Motor neuron (in vitro differentiated cells): ENCODE data around the gene ATP8B4. TPM values are rescaled to one million over a fixed set of nuclear protein-coding genes. Genes with fewer than 3 reads are reported as not detected.

Experiments
- ATAC-seq, 8 experiments: fragments of 200-7000 bp; cut with Tn5 transposase; replicated peaks in 6 of 8; 2 replicates each; pipeline ENCODE4 v1.8.0; 2021; ENCODE audit warnings: mild to moderate bottlenecking in 8 of 8, moderate library complexity in 8 of 8
- H3K27ac ChIP-seq, 2 donors: fragments of 250-450 bp; sonication (Bioruptor Pico); 2 replicates each; pipeline ENCODE4 v1.9.0; 2021; ENCODE audit warnings: antibody characterized with exemption in 2 of 2, mild to moderate bottlenecking in 2 of 2, moderate library complexity in 1 of 2
- H3K4me1 ChIP-seq, 2 donors: fragments of 250-450 bp; sonication (Bioruptor Pico); replicated peaks in 1 of 2; 2 replicates each; pipeline ENCODE4 v1.6.1; 2021; ENCODE audit warnings: antibody characterized with exemption in 2 of 2, mild to moderate bottlenecking in 2 of 2, moderate library complexity in 1 of 2
- H3K4me3 ChIP-seq, 5 donors: fragments of 250-450 bp; sonication (Bioruptor Pico); 2 replicates each; pipeline ENCODE4 v1.9.0; 2021; ENCODE audit warnings: antibody characterized with exemption in 5 of 5, mild to moderate bottlenecking in 5 of 5, moderate library complexity in 4 of 5
- WGBS, 10 experiments: fragments of 450-650 bp; shearing (Covaris generic); methylation state at CpG; one replicate each; pipeline ENCODE4 v1.0.0; 2022; 5-methylcytosine and 5-hydroxymethylcytosine counted together
- in situ Hi-C, 9 experiments: fragments of 400-800 bp; cut with MboI; loops; one replicate each; pipeline ENCODE4 v1.15.0; 2021; ENCODE audit warnings: low sequenced_read_pairs in 9 of 9, low pct_unique_long_range_greater_than_20kb in 2 of 9; ENCODE audit not compliant: unreplicated experiment in 9 of 9
- total RNA-seq, 8 experiments: library from RNA; unstranded; fragments of 300-600 nt; gene quantifications; 2 replicates each; pipeline versions ENCODE4 v1.2.3 to v1.2.4, GENCODE V29; 2022

ATP8B4 gene
- total RNA-seq, 8 experiments from 2014 or later, result 0.22 to 2.2 (median 1.1) TPM

DNA sequence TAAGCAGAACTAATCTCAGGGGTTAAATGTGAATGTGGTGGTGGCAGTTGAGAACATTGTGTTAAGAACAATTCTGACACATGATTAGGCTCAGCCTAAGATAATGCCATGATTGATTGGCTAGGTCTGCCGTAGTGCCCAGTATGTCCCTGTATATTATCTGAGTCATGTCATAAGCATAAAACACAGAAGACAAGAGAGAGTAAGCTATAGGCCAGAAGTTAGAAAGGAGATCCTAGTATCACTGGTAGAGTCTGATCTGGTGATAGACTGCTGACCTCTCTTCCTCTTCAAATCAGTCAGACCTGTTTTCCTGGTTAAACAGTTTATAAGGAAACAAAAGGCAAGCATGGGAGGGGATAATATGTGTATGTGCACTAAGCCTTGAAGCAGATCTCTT is 30.1 kb upstream of the ATP8B4 start:
- in situ Hi-C loops, result loop anchor here in 6 of 9 experiments (10.0 to 25.0 kb wide), 4 partner anchors 274 to 1787 kb away; no protein-coding TSS in a partner anchor
- no peaks in the 10 kb centered on the region for H3K4me1 ChIP-seq
- peak in 1 of 8 experiments; percentile 31 for ATAC-seq
- WGBS, 10 experiments, result 0 to 86% (median 59%) methylated on average over 1 of the region's 1 CpG; no CpG with 5 or more reads in 2 of the 10 experiments
- no peak overlapping the region for H3K27ac ChIP-seq
- no peak overlapping the region for H3K4me3 ChIP-seq

DNA sequence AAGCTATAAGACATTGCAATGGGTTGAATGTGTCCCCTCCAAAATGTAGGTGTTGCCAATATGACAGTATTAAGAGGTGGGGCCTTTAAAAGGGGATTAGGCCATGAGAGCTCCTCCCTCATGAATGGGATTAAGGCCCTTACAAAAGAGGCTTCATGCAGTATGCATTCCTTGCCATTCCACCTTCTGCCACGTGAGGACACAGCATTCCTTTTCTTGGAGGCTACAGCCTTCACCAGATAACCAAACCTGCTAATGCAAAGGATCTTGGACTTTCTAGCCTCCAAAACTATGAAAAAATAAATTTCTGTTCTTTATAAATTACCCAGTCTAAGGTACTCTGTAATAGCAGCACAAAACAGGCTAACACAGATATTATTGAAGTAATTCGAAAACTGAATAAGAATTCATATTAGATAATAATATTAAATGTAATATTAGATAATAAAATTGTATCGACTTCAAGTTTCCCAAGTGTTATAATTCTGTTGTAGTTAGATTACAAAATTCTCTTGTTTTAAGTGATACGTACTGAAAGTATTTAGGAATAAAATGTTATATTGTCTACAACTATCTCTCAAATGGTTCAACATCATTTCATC is 29.4 kb upstream of the ATP8B4 start:
- in situ Hi-C loops, result loop anchor here in 6 of 9 experiments (10.0 to 25.0 kb wide), 4 partner anchors 274 to 1786 kb away; no protein-coding TSS in a partner anchor
- ATAC-seq, result peak in 6 of 8 experiments; percentile 32 to 91 (median 81)
- Histone ChIP-seq H3K4me1 (no peaks in the 10 kb centered on the region), H3K27ac (no peak overlapping the region), H3K4me3 (no peak overlapping the region)
- 0 to 100% (median 95%) methylated on average over 1 to 4 of the region's 4 CpGs for WGBS, 10 experiments

DNA sequence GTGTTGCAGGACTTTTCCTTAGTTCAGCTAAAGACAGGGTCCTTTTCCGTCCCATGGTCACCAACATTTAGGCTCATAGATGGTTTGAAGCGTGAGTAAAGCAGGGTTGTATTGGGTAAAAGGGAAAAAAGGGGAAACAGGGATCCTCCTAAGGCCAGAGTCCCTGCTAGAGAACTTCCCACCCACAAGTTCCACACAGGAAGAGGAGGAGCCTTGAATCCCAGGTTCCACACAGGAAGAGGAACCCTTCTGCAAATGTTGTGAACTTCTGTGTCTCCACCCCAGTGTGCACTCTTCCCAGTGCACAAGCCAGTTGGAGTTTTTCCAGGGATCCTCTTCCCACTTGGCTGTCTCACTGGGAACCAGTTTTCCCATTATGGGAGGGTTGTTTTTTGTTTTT is 27.6 kb upstream of the ATP8B4 start:
- H3K4me1 ChIP-seq, result no peaks in the 10 kb centered on the region
- ATAC-seq, result no peak
- H3K27ac ChIP-seq, result no peak overlapping the region
- in situ Hi-C loops, result loop anchor here in 6 of 9 experiments (10.0 to 25.0 kb wide), 4 partner anchors 272 to 1784 kb away; no protein-coding TSS in a partner anchor
- 67 to 100% (median 92%) methylated on average over 1 to 2 of the region's 2 CpGs; no CpG with 5 or more reads in 2 of the 10 experiments for WGBS, 10 experiments
- H3K4me3 ChIP-seq, result no peak overlapping the region

DNA sequence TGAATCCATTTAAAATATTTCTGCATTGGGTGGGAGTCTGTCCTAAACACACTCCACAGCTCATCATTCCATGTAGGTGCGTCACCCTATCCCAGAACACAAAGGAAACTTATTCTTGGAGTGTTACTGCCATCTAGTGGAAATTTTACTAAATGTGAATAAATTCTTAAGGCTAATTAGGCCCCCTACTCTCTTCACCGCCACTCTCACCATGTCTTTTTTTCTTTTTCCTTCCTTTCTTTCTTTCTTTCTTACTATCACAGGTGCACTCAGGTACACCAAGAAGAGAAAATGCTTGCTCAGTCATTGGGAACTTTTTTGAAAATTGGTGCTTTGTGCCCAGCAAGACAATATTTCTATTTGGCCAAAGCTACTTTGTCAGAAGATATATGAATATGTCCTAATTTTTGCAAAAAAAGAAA is 26.4 kb upstream of the ATP8B4 start:
- WGBS, 10 experiments, result 0 to 42% (median 26%) methylated on average over 1 to 2 of the region's 2 CpGs; no CpG with 5 or more reads in 1 of the 10 experiments
- in situ Hi-C loops, result loop anchor here in 6 of 9 experiments (10.0 to 25.0 kb wide), 4 partner anchors 271 to 1783 kb away; no protein-coding TSS in a partner anchor

GRCh38 chr15:50144341-50145120 is 25.5 kb upstream of the ATP8B4 start:
- no peak overlapping the region for H3K27ac ChIP-seq
- no peak for ATAC-seq

More for the DNA sequence above, 26.4 kb upstream of the ATP8B4 start:
- H3K4me1 ChIP-seq, result no peaks in the 10 kb centered on the region
- H3K4me3 ChIP-seq, result no peak overlapping the region
- ATAC-seq, result peak; percentile 76 to 93 (median 85)
- no peak overlapping the region for H3K27ac ChIP-seq

DNA sequence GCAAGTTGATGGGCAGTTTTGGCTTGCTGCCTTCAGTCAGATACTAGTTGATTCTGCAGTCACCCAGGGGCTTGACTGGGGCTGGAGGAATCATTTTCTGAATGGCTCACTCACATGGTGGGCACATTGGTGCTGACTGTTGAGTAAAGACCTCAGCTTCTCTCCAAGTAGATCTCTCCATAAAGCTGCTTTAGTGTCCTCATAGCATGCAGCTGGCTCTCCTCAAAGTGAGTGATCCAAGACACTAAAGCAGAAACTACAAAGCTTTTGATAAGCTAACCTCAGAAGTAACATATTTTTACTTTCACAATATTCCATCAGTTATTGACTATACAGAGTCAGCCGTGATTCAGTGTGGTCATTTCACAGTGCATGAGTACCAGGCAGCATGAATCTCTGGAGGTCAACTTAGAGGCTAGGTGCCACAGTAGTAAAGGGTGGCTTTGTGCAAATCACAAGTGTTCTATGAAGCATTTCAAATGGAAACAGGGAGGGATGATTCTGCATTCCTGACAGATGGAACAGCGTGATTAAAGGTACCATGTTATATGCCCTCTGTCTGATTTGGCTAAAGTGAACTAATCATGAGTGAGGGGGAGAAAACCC is 24.3 kb upstream of the ATP8B4 start:
- in situ Hi-C loops, result loop anchor here in 6 of 9 experiments (10.0 to 25.0 kb wide), 4 partner anchors 269 to 1781 kb away; no protein-coding TSS in a partner anchor
- ATAC-seq, result no peak
- WGBS, 10 experiments, result 70 to 100% (median 94%) methylated on average over 1 to 2 of the region's 2 CpGs; no CpG with 5 or more reads in 4 of the 10 experiments
- H3K4me1 ChIP-seq, result no peaks in the 10 kb centered on the region
- no peak overlapping the region for H3K4me3 ChIP-seq
- no peak overlapping the region for H3K27ac ChIP-seq

More at GRCh38 chr15:50144341-50145120, 25.5 kb upstream of the ATP8B4 start:
- 56 to 100% (median 73%) methylated on average over 2 to 6 of the region's 6 CpGs for WGBS, 10 experiments
- in situ Hi-C loops, result loop anchor here in 6 of 9 experiments (10.0 to 25.0 kb wide), 4 partner anchors 270 to 1782 kb away; no protein-coding TSS in a partner anchor
- no peaks in the 10 kb centered on the region for H3K4me1 ChIP-seq
- no peak overlapping the region for H3K4me3 ChIP-seq

DNA sequence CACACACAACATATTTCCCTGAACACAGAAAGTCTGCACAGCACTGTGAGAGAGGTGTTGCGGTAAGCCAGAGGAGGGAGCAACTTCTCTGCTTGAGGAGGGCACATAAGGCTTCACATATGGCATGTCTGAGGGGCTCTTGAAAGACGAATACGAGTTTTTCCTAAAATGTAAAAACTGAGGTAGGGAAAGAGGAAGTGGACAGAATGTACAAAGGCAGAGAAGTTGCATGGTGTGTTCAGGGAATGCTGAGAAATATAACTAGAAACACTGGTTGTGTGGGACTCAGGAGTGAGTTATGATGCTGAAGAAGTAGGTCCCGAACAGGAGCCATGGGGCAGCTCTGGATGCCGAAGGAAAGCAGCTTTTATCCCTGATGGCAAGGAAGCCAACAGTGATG is 22.8 kb upstream of the ATP8B4 start:
- 60 to 100% (median 74%) methylated on average over 1 to 4 of the region's 5 CpGs; no CpG with 5 or more reads in 1 of the 10 experiments for WGBS, 10 experiments
- Histone ChIP-seq H3K4me1 (peaks cover 7 to 9% of the 10 kb centered on the region in 2 donors), H3K27ac (no peak overlapping the region), H3K4me3 (no peak overlapping the region)
- in situ Hi-C loops, result loop anchor here in 6 of 9 experiments (10.0 to 25.0 kb wide), 4 partner anchors 267 to 1780 kb away; no protein-coding TSS in a partner anchor
- ATAC-seq, result no peak

GRCh38 chr15:50140983-50141382 is 21.9 kb upstream of the ATP8B4 start:
- Histone ChIP-seq H3K4me3 (no peak overlapping the region), H3K27ac (no peak overlapping the region), H3K4me1 (peaks cover 7 to 9% of the 10 kb centered on the region in 2 donors)
- WGBS, 10 experiments, result 88 to 100% (median 90%) methylated on average over 1 to 2 of the region's 3 CpGs; no CpG with 5 or more reads in 5 of the 10 experiments
- ATAC-seq, result no peak
- in situ Hi-C loops, result loop anchor here in 6 of 9 experiments (10.0 to 25.0 kb wide), 4 partner anchors 266 to 1779 kb away; no protein-coding TSS in a partner anchor

DNA sequence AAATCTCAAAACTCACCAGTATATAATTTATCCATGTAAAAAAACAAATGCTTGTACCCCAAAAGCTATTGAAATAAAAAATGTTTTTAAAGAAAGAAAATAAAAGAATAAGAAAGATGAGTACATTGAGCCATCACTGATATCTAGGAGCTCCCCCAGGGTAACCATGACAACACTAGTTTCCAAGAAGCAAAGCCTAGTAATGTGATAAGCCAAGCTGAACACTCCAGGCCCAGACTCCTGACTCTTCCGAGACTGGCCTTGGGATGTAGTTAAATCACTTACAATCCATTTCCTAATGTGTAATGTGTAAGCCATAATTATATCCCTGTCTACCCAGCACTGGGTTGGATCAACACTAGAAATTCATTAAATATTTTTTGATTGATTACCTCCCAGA is 21.1 kb upstream of the ATP8B4 start:
- in situ Hi-C loops, result loop anchor here in 6 of 9 experiments (10.0 to 25.0 kb wide), 4 partner anchors 265 to 1778 kb away; no protein-coding TSS in a partner anchor
- 0 to 60% (median 0%) methylated on average over 1 of the region's 1 CpG; no CpG with 5 or more reads in 3 of the 10 experiments for WGBS, 10 experiments
- H3K27ac ChIP-seq, result no peak overlapping the region
- no peak overlapping the region for H3K4me3 ChIP-seq
- H3K4me1 ChIP-seq, result peaks cover 7 to 9% of the 10 kb centered on the region in 2 donors
- peak in 1 of 8 experiments; percentile 7 for ATAC-seq

GRCh38 chr15:50138391-50138790 is 19.4 kb upstream of the ATP8B4 start:
- no peak overlapping the region for H3K27ac ChIP-seq
- no peak overlapping the region for H3K4me3 ChIP-seq
- peaks cover 7 to 9% of the 10 kb centered on the region in 2 donors for H3K4me1 ChIP-seq
- in situ Hi-C loops, result loop anchor here in 5 of 9 experiments (25.0 kb wide), 3 partner anchors 901 to 1776 kb away; no protein-coding TSS in a partner anchor
- no peak for ATAC-seq

- in situ Hi-C loops, result loop anchor here in 5 of 9 experiments (25.0 kb wide), 3 partner anchors 901 to 1776 kb away; no protein-coding TSS in a partner anchor
- ATAC-seq, result no peak
- WGBS, 10 experiments, result 100% methylated on average over 1 of the region's 2 CpGs; no CpG with 5 or more reads in 8 of the 10 experiments
Observed at GRCh38 chr15:50137893-50138292, 18.9 kb upstream of the ATP8B4 start.

DNA sequence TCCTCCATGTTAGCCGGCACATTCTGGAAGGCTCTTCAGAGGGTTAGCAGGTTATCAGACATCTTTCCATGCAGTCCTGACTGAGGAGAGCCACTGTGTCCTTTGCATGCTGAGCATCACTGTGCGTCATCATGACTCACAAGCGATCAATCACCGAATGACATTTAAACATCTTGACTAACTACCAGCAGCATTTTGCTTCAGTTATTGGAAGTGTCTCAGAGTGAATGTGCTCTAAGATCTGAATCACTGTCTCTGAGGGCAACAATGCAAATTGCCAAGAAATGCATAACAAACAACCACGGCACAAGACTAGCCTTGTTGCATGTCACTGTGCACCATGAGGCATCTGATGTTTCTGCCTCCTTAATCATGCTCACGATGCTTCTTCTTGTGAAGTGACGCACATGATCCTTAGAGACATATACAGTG is 18.3 kb upstream of the ATP8B4 start:
- peak; percentile 89 to 96 (median 96) for ATAC-seq
- Histone ChIP-seq H3K4me1 (peaks cover 7 to 9% of the 10 kb centered on the region in 2 donors), H3K4me3 (no peak overlapping the region), H3K27ac (peak overlapping the region in 1 of 2 donors; percentile 29)
- in situ Hi-C loops, result loop anchor here in 5 of 9 experiments (25.0 kb wide), 3 partner anchors 900 to 1775 kb away; no protein-coding TSS in a partner anchor
- 0 to 84% (median 48%) methylated on average over 1 to 6 of the region's 7 CpGs; no CpG with 5 or more reads in 1 of the 10 experiments for WGBS, 10 experiments

More at GRCh38 chr15:50137893-50138292, 18.9 kb upstream of the ATP8B4 start:
- no peak overlapping the region for H3K27ac ChIP-seq
- H3K4me3 ChIP-seq, result no peak overlapping the region
- peaks cover 7 to 9% of the 10 kb centered on the region in 2 donors for H3K4me1 ChIP-seq
